H1 (cell line): ENCODE measurements around the gene FHAD1. TPM values are rescaled to one million over a fixed set of nuclear protein-coding genes. Genes with fewer than 3 reads are reported as not detected.

Experiments
- CTCF ChIA-PET: fragments of 300-600 bp; sonication (Branson Sonifier 250); formaldehyde crosslinking; loops from one replicate; lab custom pipeline; 2021; ENCODE audit not compliant: partially characterized antibody; lab: Charles Lee
- POLR2A ChIA-PET: fragments of 300-600 bp; sonication (Branson Sonifier 250); formaldehyde crosslinking; loops from one replicate; lab custom pipeline; 2021; ENCODE audit warnings: inconsistent platforms; ENCODE audit not compliant: partially characterized antibody; lab: Charles Lee
- DNase-seq, 2 experiments: peaks; one replicate each; pipeline versions ENCODE4 v3.0.0 to v3.0.0-alpha.2; 2010 to 2022; ENCODE audit warnings: low spot score in 2 of 2, low read depth in 1 of 2, mixed read lengths in 1 of 2
- FAIRE-seq: peaks from 2 replicates; lab custom pipeline; 2011; peaks lifted over from hg19 to GRCh38; lab: Jason Lieb, UNC
- H2AFZ ChIP-seq: 2 replicates; pipeline ENCODE4 v1.8.1; 2012; ENCODE audit warnings: low read length, inconsistent platforms
- H2AK5ac ChIP-seq: 2 replicates; pipeline ENCODE4 v1.6.1; 2013; ENCODE audit warnings: low read depth, low read length
- H2BK120ac ChIP-seq: replicated peaks from 2 replicates; pipeline ENCODE3; 2013; ENCODE audit warnings: low read depth, low read length, inconsistent platforms
- H2BK12ac ChIP-seq: 2 replicates; pipeline ENCODE4 v1.6.1; 2013; ENCODE audit warnings: low read depth, low read length
- H2BK15ac ChIP-seq: 2 replicates; pipeline ENCODE4 v1.6.1; 2013; ENCODE audit warnings: low read length
- H2BK20ac ChIP-seq: 2 replicates; pipeline ENCODE4 v1.6.1; 2013; ENCODE audit warnings: low read length
- H2BK5ac ChIP-seq: 2 replicates; pipeline ENCODE4 v1.6.1; 2013; ENCODE audit warnings: low read depth, low read length
- H3K14ac ChIP-seq: 2 replicates; pipeline ENCODE4 v1.6.1; 2013; ENCODE audit warnings: inconsistent platforms; ENCODE audit not compliant: insufficient read length
- H3K18ac ChIP-seq: 2 replicates; pipeline ENCODE4 v1.6.1; 2013; ENCODE audit warnings: low read length; ENCODE audit errors: extremely low read depth
- H3K23ac ChIP-seq: 2 replicates; pipeline ENCODE4 v1.6.1; 2013; ENCODE audit warnings: inconsistent platforms; ENCODE audit not compliant: insufficient read length
- H3K23me2 ChIP-seq: 2 replicates; pipeline ENCODE4 v1.6.1; 2013; ENCODE audit warnings: low read depth, low read length
- H3K27ac ChIP-seq: 2 replicates; pipeline ENCODE4 v1.6.1; 2011; ENCODE audit warnings: low read depth, low read length, inconsistent platforms
- H3K27me3 ChIP-seq, 4 experiments: replicated peaks in 1 of 4; 1 replicate in 1 of 4; 2 replicates in 3 of 4; pipeline versions ENCODE4 v1.6.1 to v1.8.1; 2011 to 2013; ENCODE audit warnings: low read length in 3 of 4, mild to moderate bottlenecking in 3 of 4, inconsistent platforms in 2 of 4, mixed read lengths in 2 of 4, moderate library complexity in 1 of 4; ENCODE audit not compliant: control insufficient read depth in 3 of 4, insufficient read depth in 3 of 4; ENCODE audit errors: extremely low read depth in 1 of 4
- H3K36me3 ChIP-seq, 4 experiments: 2 replicates each; pipeline versions ENCODE4 v1.6.1 to v1.8.1; 2011 to 2013; ENCODE audit warnings: mild to moderate bottlenecking in 4 of 4, low read length in 3 of 4, moderate library complexity in 2 of 4, control low read depth in 1 of 4, inconsistent platforms in 1 of 4; ENCODE audit not compliant: insufficient read depth in 4 of 4, control insufficient read depth in 2 of 4
- H3K4ac ChIP-seq: replicated peaks from 2 replicates; pipeline ENCODE3; 2013; ENCODE audit warnings: low read length, low read depth, mixed read lengths, inconsistent platforms; ENCODE audit not compliant: insufficient read length
- H3K4me1 ChIP-seq, 4 experiments: replicated peaks in 1 of 4; 1 replicate in 1 of 4; 2 replicates in 3 of 4; pipeline versions ENCODE4 v1.6.1 to v1.8.1; 2011 to 2013; ENCODE audit warnings: low read length in 3 of 4, inconsistent platforms in 2 of 4, mixed read lengths in 1 of 4; ENCODE audit not compliant: insufficient read depth in 4 of 4, control insufficient read depth in 3 of 4
- H3K4me2 ChIP-seq, 2 experiments: 2 replicates each; pipeline versions ENCODE4 v1.6.1 to v1.8.1; 2011 to 2013; ENCODE audit warnings: low read depth in 2 of 2, low read length in 2 of 2, control low read depth in 1 of 2, inconsistent platforms in 1 of 2, mild to moderate bottlenecking in 1 of 2; ENCODE audit not compliant: insufficient read depth in 1 of 2
- H3K4me3 ChIP-seq, 4 experiments: fragments of 200-600, 300-600 bp in 1 of 4; sonication (generic), shearing (Covaris generic), sonication (Bioruptor Twin) in 1 of 4; 2 replicates each; pipeline versions ENCODE4 v1.5.1 to v1.8.1; 2011 to 2016; ENCODE audit warnings: low read length in 4 of 4, low read depth in 3 of 4, control low read depth in 2 of 4, inconsistent platforms in 2 of 4, mild to moderate bottlenecking in 2 of 4, mixed read lengths in 1 of 4, moderate library complexity in 1 of 4; ENCODE audit not compliant: insufficient read depth in 2 of 4; ENCODE audit errors: extremely low read depth in 1 of 4
- H3K56ac ChIP-seq: replicated peaks from 2 replicates; pipeline ENCODE3; 2013; ENCODE audit warnings: low read depth, mild to moderate bottlenecking, mixed read lengths, low read length, inconsistent platforms; ENCODE audit not compliant: insufficient read length
- H3K79me1 ChIP-seq: 2 replicates; pipeline ENCODE4 v1.6.1; 2013; ENCODE audit warnings: low read depth, low read length, control low read depth
- H3K79me2 ChIP-seq, 2 experiments: 2 replicates each; pipeline versions ENCODE4 v1.6.1 to v1.8.1; 2012 to 2013; ENCODE audit warnings: low read length in 2 of 2, mild to moderate bottlenecking in 2 of 2, inconsistent platforms in 1 of 2; ENCODE audit not compliant: insufficient read depth in 2 of 2, control insufficient read depth in 1 of 2
- H3K9ac ChIP-seq, 4 experiments: replicated peaks in 1 of 4; 1 replicate in 1 of 4; 2 replicates in 3 of 4; pipeline versions ENCODE4 v1.6.1 to v1.8.1; 2011 to 2013; ENCODE audit warnings: low read depth in 3 of 4, low read length in 3 of 4, control low read depth in 2 of 4, mild to moderate bottlenecking in 2 of 4, moderate library complexity in 2 of 4, inconsistent platforms in 1 of 4; ENCODE audit errors: extremely low read depth in 1 of 4
- H3K9me3 ChIP-seq, 2 experiments: 2 replicates each; pipeline versions ENCODE4 v1.6.1 to v1.8.1; 2012 to 2013; ENCODE audit warnings: mild to moderate bottlenecking in 2 of 2, moderate library complexity in 2 of 2, control low read depth in 1 of 2, inconsistent platforms in 1 of 2, low read depth in 1 of 2, low read length in 1 of 2, mixed read lengths in 1 of 2; ENCODE audit not compliant: insufficient read depth in 2 of 2
- H4K20me1 ChIP-seq, 2 experiments: replicated peaks in 1 of 2; 2 replicates each; pipeline versions ENCODE3 to v1.8.1; 2011 to 2013; ENCODE audit warnings: inconsistent platforms in 2 of 2, low read length in 2 of 2, mild to moderate bottlenecking in 1 of 2; ENCODE audit not compliant: insufficient read depth in 2 of 2, control insufficient read depth in 1 of 2
- H4K5ac ChIP-seq: 2 replicates; pipeline ENCODE4 v1.6.1; 2013; ENCODE audit warnings: low read length, low read depth, mixed read lengths, inconsistent platforms; ENCODE audit not compliant: insufficient read length
- H4K8ac ChIP-seq: 2 replicates; pipeline ENCODE4 v1.8.0; 2013; ENCODE audit warnings: mild to moderate bottlenecking, moderate library complexity, low read length, inconsistent platforms; ENCODE audit not compliant: insufficient read depth; ENCODE audit errors: extremely low read depth
- H4K91ac ChIP-seq: replicated peaks from 2 replicates; pipeline ENCODE3; 2013; ENCODE audit warnings: low read length, mixed read lengths, inconsistent platforms; ENCODE audit not compliant: insufficient read length
- CBX5 ChIP-seq: fragments of 300-800, 300-1000 bp; sonication (generic); IDR thresholded peaks from 2 replicates; pipeline ENCODE4 v1.7.1; 2016; ENCODE audit warnings: antibody characterized with exemption, low read length, low read depth
- CEBPB ChIP-seq: IDR thresholded peaks from 2 replicates; pipeline ENCODE4 v1.6.1; 2012; ENCODE audit warnings: low read depth, low read length
- EZH2 ChIP-seq: fragments of 200-600 bp; sonication (generic); IDR thresholded peaks from 2 replicates; pipeline ENCODE4 v1.7.1; 2012; ENCODE audit warnings: low read depth, mild to moderate bottlenecking, moderate library complexity, low read length, inconsistent platforms; ENCODE audit not compliant: severe bottlenecking
- MAFK ChIP-seq: IDR thresholded peaks from 2 replicates; pipeline ENCODE4 v1.6.1; 2012; ENCODE audit warnings: low read depth, mild to moderate bottlenecking, improper control_type of control experiment, low read length
- SRF ChIP-seq: IDR thresholded peaks from 2 replicates; pipeline ENCODE4 v1.6.1; 2011; ENCODE audit warnings: mild to moderate bottlenecking, low read depth, low read length, moderate library complexity
- WGBS, 2 experiments: shearing (Covaris generic) in 1 of 2; methylation state at CpG; one replicate each; pipeline versions ENCODE4 v1.1.6 to v1.1.7; 2013 to 2015; ENCODE audit warnings: low lambda C conversion rate in 2 of 2, mixed read lengths in 2 of 2, inconsistent platforms in 1 of 2, low coverage in 1 of 2, missing lambda C conversion rate in 1 of 2; ENCODE audit not compliant: insufficient replicate concordance in 2 of 2, insufficient coverage in 1 of 2, insufficient read length in 1 of 2; ENCODE audit errors: extremely low coverage in 1 of 2, missing lambda C conversion rate in 1 of 2; 5-methylcytosine and 5-hydroxymethylcytosine counted together
- polyA plus RNA-seq, 7 experiments: library from polyadenylated mRNA; depleted of rRNA in 3 of 7; stranded (reverse) in 5 of 7; unstranded in 2 of 7; fragments of >200 nt in 5 of 7; fragments of 200-250 nt in 2 of 7; gene quantifications; 1 replicate in 5 of 7; 2 replicates in 1 of 7; 4 replicates in 1 of 7; pipeline versions ENCODE4 v1.2.1 to v1.2.3, GENCODE V29; 2011 to 2013; ENCODE audit warnings: missing spikeins in 2 of 7, mixed read lengths in 2 of 7
- total RNA-seq: library from RNA; stranded (reverse); fragmentation: NEBNext Ultra II Directional; extraction: Animal tissue kit (Norgen Biotek cat#: 25700); gene quantifications from 2 replicates; pipeline ENCODE4 v1.2.1, GENCODE V29; 2021

FHAD1 gene
- total and polyA plus RNA-seq, 2 of the 8 experiments (the other 6 are each of a cell fraction or from before 2014, with no cell fraction given) = 0.39 to 0.69 TPM

DNA sequence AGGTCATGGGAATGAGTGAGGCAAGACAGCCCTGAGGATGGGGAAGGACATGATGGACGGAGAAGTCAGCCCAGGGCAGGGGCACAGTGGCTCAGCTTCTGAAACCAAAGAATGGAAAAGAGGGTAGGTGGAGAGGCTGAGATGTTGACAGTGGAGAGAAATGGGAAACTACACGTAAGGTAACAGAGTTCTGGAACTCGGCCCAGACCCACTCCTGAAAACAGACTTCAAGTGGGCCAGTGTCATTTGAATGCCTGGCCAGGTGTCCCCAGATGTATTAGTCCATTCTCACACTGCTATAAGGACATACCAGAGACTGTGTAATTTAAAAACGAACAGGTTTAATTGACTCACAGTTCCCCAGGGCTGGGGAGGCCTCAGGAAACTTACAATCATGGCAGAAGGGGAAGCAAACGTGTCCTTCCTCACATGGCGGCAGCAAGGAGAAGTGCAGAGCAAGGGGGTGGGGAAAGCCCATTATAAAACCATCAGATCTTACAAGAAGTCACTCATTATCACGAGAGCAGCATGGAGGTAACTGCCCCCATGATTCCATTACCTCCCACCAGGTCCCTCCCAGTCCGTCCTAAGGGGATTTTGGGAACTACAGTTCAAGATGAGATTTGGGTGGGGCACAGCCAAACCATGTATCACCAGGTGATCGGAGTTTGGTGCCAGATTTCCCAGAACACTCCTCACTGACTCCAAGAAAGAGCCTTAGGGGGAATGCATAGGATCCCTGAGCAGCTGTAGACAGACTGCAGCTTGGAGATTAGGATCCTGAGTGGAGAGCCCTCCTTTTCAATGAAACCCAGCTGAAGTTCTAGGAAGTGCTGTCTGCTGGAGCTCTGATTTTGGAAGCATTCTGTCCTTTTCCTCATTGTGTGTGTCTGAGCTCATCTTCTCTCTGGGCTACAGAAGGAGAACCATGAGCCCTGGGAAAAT is 40.3 kb downstream of the FHAD1 start:
- no peaks in the 10 kb centered on the region for H4K20me1 ChIP-seq
- H4K91ac ChIP-seq = no peak overlapping the region
- no peak overlapping the region for H3K4me3 ChIP-seq
- H3K27me3 ChIP-seq = no peaks in the 10 kb centered on the region
- H3K36me3 ChIP-seq = no peaks in the 10 kb centered on the region
- H3K79me1 ChIP-seq = no peaks in the 10 kb centered on the region
- no peaks in the 10 kb centered on the region for H3K9me3 ChIP-seq
- no peak overlapping the region for H2AFZ ChIP-seq
- no peak overlapping the region for H2BK12ac ChIP-seq
- no peak overlapping the region for H3K56ac ChIP-seq
- H3K14ac ChIP-seq = no peak overlapping the region
- no peak overlapping the region for H3K27ac ChIP-seq
- POLR2A ChIA-PET = interaction anchor here (1.2 kb wide), 1 partner anchor 609 kb away, joined by 3 read pairs; no protein-coding TSS in a partner anchor
- no peaks in the 10 kb centered on the region for H3K79me2 ChIP-seq
- H2AK5ac ChIP-seq = no peak overlapping the region
- CTCF ChIA-PET = interaction anchor here (0.6 to 1.6 kb wide), 2 partner anchors 17 to 524 kb away, joined by 3 to 8 read pairs; no protein-coding TSS in a partner anchor
- no peak overlapping the region for H3K9ac ChIP-seq
- H4K8ac ChIP-seq = no peak overlapping the region
- no peak overlapping the region for H3K23ac ChIP-seq
- H3K18ac ChIP-seq = no peak overlapping the region
- H2BK20ac ChIP-seq = no peak overlapping the region
- 77% methylated on average over 9 of the region's 9 CpGs; no CpG with 5 or more reads in 1 of the 2 experiments for WGBS, 2 experiments
- DNase-seq = no peak
- H2BK5ac ChIP-seq = no peak overlapping the region
- H3K4me2 ChIP-seq = no peak overlapping the region
- no peak overlapping the region for H4K5ac ChIP-seq
- H2BK120ac ChIP-seq = no peak overlapping the region
- no peak overlapping the region; the same call in 1 of the 2 replicates for H2BK15ac ChIP-seq
- no peaks in the 10 kb centered on the region for H3K4me1 ChIP-seq
- peaks cover 1% of the 10 kb centered on the region; the same call in 1 of the 2 replicates for H3K23me2 ChIP-seq
- no peak for FAIRE-seq
- no peak overlapping the region for H3K4ac ChIP-seq
- TF ChIP-seq EZH2 = no peak
- no peak for TF ChIP-seq CBX5
- no peak for TF ChIP-seq CEBPB
- no peak for TF ChIP-seq MAFK
- no peak for TF ChIP-seq SRF
